Measurements from ENCODE around the gene MAPK7. TPM values are rescaled to one million over a fixed set of nuclear protein-coding genes. Genes with fewer than 3 reads are reported as not detected.

Gene MAPK7
- 10.1 and 12.8 TPM in 2 replicates for total RNA-seq

DNA sequence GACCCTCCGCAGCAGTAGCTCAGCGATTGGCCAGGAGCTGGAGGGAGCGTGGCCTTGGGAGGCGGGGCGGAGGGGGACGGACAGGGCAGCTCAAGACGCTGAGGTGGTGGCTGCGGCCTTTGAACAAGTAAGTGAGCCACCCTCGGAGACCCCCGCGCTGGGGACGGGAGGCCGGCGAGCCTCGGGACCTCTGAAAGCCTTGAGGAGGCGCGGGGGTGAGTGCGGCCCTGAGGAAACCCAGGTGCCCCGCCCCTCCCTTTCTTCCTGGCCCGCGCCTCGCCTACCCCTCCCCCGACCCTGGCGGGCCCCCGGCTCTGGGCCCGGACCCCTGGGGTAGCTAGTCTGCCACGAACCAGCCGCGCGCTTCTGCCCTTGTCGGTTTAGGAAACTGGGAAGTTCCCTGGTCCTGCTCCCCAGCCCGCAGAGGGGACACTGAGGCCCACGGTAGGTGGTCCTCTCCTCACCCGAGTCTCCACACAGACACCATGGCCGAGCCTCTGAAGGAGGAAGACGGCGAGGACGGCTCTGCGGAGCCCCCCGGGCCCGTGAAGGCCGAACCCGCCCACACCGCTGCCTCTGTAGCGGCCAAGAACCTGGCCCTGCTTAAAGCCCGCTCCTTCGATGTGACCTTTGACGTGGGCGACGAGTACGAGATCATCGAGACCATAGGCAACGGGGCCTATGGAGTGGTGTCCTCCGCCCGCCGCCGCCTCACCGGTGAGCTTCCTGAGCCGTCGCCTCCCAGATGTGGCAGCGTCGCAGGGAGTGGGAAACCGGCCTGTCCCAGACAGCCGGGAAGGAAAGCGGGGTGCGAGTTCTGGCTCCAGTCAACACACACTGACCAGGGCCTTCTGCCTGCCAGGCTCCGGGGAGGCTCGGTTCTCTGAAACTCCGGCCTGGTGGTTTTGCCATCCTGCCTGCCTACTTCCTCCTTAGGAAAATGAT is at the start of gene MAPK7:
Gene MAPK7 (plus strand): TSS at position 83 of the 945 bp plus-strand sequence. CDS start 403 bp downstream, at position 486.

DNA sequence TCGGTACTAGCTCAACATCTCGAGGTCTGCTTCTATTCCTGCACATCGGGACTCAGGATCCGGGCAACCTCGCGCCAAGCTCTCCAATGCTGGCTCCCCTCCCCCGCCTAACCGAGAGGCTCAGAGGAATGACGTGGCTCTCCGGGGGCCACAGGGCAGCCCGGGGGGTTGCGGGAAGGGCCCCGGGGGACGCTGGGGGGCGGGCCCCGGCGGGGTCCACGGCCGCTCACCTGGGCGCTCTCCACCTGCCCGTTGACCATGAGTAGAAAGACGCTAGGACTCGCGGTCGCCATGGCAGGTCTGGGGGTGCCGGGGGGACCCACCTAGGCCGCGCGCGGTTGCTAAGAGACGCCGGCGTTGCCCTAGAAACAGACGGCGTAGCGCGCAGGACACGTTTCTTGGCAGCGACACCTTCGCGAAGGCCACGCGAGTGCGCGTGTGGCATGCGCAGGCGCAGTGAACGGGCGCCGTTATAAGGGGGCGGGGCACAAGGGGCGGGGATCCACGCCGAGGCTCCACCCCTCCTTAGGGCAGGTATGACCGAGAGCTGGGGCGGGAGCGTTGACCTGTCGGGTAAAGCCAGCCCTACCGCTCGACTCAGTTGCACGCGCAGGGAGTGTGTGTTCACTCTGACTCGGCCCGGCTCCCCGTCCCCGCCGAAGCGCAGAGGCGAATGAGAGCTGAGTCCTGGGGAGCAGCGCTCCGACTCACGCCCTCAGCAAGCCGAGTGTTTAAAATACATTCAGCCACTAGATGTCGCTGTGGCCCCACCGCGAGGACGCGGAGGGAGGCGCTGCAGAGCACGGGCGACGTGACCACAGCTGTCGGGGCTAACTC is 15.8 kb upstream of the MAPK7 start, which contains the start of gene B9D1:
Gene B9D1 (minus strand): TSS at position 447 of the 837 bp plus-strand sequence. CDS start 154 bp downstream, at position 293.

DNA sequence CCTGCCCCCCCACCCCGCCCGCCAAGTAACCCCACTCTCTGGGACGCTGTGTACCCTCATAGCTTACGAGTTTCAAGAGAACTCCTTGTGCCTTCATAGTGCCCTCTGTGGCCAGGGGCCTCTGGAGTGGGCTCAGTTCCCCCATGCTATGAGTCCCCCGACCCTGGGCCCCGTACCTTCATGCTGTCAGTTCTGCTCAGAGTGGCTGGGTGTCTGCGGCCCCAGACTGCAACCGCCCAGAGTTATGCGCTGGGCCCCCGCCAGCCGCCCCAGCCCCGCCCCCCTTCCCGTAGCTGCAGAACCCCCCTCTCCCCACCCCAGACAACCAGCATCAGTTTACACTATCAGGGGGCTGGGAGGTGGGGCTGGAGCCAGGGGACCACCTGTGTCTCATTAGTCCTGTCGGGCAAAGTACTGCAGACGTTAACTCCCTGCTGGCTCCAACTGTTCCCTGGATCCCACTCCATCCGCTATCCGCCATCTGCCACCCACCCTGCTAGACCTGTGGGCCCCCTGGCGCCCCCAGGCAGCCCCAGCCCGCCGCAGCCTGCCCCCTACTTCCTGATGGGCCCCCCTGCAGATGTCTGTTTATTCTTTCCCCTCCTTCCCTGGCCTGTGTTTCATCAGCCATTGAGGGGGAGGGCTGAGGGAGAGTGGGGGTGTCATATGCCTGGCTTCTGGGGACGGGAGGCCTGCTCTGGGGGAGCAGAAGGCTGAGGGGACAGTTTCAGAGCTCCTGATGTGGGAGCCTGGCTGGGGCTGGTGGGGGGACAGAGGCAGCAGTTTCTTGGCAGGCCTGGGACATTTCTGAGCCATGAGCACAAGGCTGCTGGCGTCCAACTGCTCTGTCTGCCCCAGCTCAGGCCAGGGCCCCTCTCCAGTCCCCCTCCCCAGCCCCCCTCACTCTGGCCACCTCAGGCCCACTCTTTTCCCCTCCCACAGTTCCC is 8.9 kb downstream of the MAPK7 start, which contains the start of gene MFAP4:
Gene MFAP4 (minus strand): TSS at position 217 of the 947 bp plus-strand sequence. CDS start 35 bp downstream, at position 182.

DNA sequence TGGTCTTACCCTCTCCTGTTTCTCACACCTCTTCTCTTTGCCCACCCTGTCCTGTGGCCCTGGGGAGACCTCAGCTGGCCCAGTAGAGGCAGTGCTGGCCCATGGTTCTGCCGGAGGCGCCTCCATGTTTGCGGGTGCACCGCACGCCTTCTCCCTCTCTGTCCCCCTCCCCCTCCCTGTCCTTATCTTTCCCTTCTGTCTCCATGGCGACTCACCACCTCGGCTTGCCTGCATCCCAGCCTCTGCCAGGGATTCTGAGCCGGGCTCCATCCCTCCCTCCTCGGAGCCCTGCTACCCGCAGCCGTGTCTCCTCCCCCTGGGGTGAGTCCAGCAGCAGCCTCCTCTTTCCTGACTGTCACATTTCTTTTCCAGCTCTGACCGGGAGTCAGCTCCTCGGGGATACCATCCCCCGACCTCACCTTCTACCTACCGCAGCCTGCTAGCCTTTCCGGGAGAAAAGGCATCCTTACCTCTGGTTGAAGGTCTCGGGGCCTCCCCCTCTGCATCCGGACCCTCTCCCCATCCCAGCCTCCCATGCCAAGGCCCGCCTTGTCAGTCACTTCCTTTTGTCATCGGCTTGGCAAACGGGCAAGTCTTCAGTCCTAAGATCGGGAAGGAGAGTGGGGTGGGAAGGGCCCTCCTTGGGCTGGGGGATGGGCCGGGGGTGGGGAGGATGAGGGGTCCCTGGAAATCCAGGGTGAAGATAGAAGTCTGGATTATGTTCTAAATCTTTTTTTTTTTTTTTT is 32.8 kb downstream of the MAPK7 start, which contains the start of gene RNF112:
Gene RNF112 (plus strand): TSS at position 358 of the 746 bp plus-strand sequence. CDS start 177 bp downstream, at position 535.

Other genes with a start within 250 kb of the MAPK7 start
- gene EPN2, start 141.1 kb upstream of the MAPK7 start, total RNA-seq, result 24.7 and 44.5 TPM in 2 replicates
- gene B9D1, start 15.8 kb upstream of the MAPK7 start, total RNA-seq, result 18.4 and 32.7 TPM in 2 replicates
- 0.09 TPM in 1 of 2 replicates, not detected in the other for gene MFAP4, start 8.7 kb downstream of the MAPK7 start, total RNA-seq
- gene RNF112, start 32.7 kb downstream of the MAPK7 start, total RNA-seq, result 0.19 TPM in 1 of 2 replicates, not detected in the other
- 3.4 and 4.1 TPM in 2 replicates for gene SLC47A1, start 155.4 kb downstream of the MAPK7 start, total RNA-seq